HepG2 (cell line): ENCODE measurements around the gene SRXN1. TPM values are rescaled to one million over a fixed set of nuclear protein-coding genes. Genes with fewer than 3 reads are reported as not detected.

Source experiments
- DPF2 ChIP-seq: sonication (generic); formaldehyde crosslinking; IDR thresholded peaks from 2 replicates; pipeline ENCODE4 v1.4.0; 2020; ENCODE audit warnings: mild to moderate bottlenecking, low read depth, missing genetic modification reagents, borderline replicate concordance
- GTF3A ChIP-seq: sonication (generic); formaldehyde crosslinking; conservative IDR thresholded peaks from 2 replicates; pipeline ENCODE4 v1.4.0; 2020; ENCODE audit warnings: mild to moderate bottlenecking, missing genetic modification reagents
- HDAC6 ChIP-seq: fragments of 200-600 bp; sonication (generic); IDR thresholded peaks from 2 replicates; pipeline ENCODE4 v1.7.0; 2017; ENCODE audit warnings: mild to moderate bottlenecking, antibody characterized with exemption, low read length, low read depth
- MAFF ChIP-seq: IDR thresholded peaks from 2 replicates; pipeline ENCODE4 v1.6.1; 2011; ENCODE audit warnings: low read depth, low read length, improper control_type of control experiment
- NCOA1 ChIP-seq: sonication (generic); formaldehyde crosslinking; IDR thresholded peaks from 2 replicates; pipeline ENCODE4 v1.9.0; 2021; ENCODE audit warnings: missing genetic modification reagents
- NFKBIZ ChIP-seq: IDR thresholded peaks from 2 replicates; pipeline ENCODE4 v1.6.1; 2018; ENCODE audit warnings: missing genetic modification reagents, missing compliant biosample characterization
- NR1H2 ChIP-seq: sonication (generic); formaldehyde crosslinking; IDR thresholded peaks from 2 replicates; pipeline ENCODE4 v1.8.1; 2022; ENCODE audit warnings: low read depth, missing genetic modification reagents, borderline replicate concordance
- PRMT3 ChIP-seq: sonication (generic); formaldehyde crosslinking; IDR thresholded peaks from 2 replicates; pipeline ENCODE4 v1.8.1; 2022; ENCODE audit warnings: low read depth, mild to moderate bottlenecking, moderate library complexity, missing genetic modification reagents, borderline replicate concordance
- SIX1 ChIP-seq: sonication (generic); formaldehyde crosslinking; IDR thresholded peaks from 2 replicates; pipeline ENCODE4 v1.4.0; 2020; ENCODE audit warnings: missing genetic modification reagents, borderline replicate concordance
- TCF7 ChIP-seq: sonication (generic); IDR thresholded peaks from 2 replicates; pipeline ENCODE4 v1.6.1; 2016; ENCODE audit warnings: antibody characterized with exemption, low read depth
- TSC22D2 ChIP-seq: sonication (generic); formaldehyde crosslinking; IDR thresholded peaks from 2 replicates; pipeline ENCODE4 v1.5.1; 2020; ENCODE audit warnings: missing genetic modification reagents, mild to moderate bottlenecking, borderline replicate concordance
- USF2 ChIP-seq, 2 experiments: sonication (generic) in 1 of 2; formaldehyde crosslinking in 1 of 2; IDR thresholded peaks; 2 replicates each; pipeline versions ENCODE4 v1.5.1 to v1.6.1; 2011 to 2020; ENCODE audit warnings: borderline replicate concordance in 1 of 2, low read depth in 1 of 2, low read length in 1 of 2, mild to moderate bottlenecking in 1 of 2, missing genetic modification reagents in 1 of 2, moderate library complexity in 1 of 2
- ZBTB2 ChIP-seq: sonication (generic); formaldehyde crosslinking; IDR thresholded peaks from 2 replicates; pipeline ENCODE4 v1.8.0; 2022; ENCODE audit warnings: low read depth, missing genetic modification reagents
- ZNF251 ChIP-seq: sonication (generic); formaldehyde crosslinking; IDR thresholded peaks from 2 replicates; pipeline ENCODE4 v1.9.0; 2021; ENCODE audit warnings: mild to moderate bottlenecking, missing genetic modification reagents
- ZNF367 ChIP-seq: sonication (generic); formaldehyde crosslinking; IDR thresholded peaks from 2 replicates; pipeline ENCODE4 v1.4.0; 2020; ENCODE audit warnings: missing genetic modification reagents, borderline replicate concordance
- ZNF609 ChIP-seq: sonication (generic); formaldehyde crosslinking; IDR thresholded peaks from 2 replicates; pipeline ENCODE4 v1.4.0; 2020; ENCODE audit warnings: mild to moderate bottlenecking, missing genetic modification reagents, borderline replicate concordance
- ZNF770 ChIP-seq: sonication (generic); formaldehyde crosslinking; IDR thresholded peaks from 2 replicates; pipeline ENCODE4 v1.5.0; 2020; ENCODE audit warnings: mild to moderate bottlenecking, missing genetic modification reagents
- polyA plus RNA-seq, 8 experiments: library from polyadenylated mRNA; depleted of rRNA in 3 of 8; stranded (reverse) in 7 of 8; unstranded in 1 of 8; fragments of >200 nt; fragmentation: Illumina TruSeq in 4 of 8; extraction: Trizol in 4 of 8; gene quantifications; 2 replicates each; pipeline versions ENCODE4 v1.2.1 to v1.2.3, GENCODE V29; 2011 to 2016; ENCODE audit warnings: low read depth in 4 of 8, missing spikeins in 1 of 8, mixed read lengths in 1 of 8; ENCODE audit not compliant: insufficient read depth in 1 of 8
- total RNA-seq, 5 experiments: library from RNA; depleted of rRNA; stranded (reverse); fragments of >200 nt; fragmentation: Illumina TruSeq; extraction: Trizol; gene quantifications; 2 replicates each; pipeline ENCODE4 v1.2.3, GENCODE V29; 2016; ENCODE audit warnings: low read depth in 1 of 5

SRXN1 gene
- total and polyA plus RNA-seq, 2 of the 13 experiments (the other 11 are each of a cell fraction or from before 2014, with no cell fraction given) = 29.9 to 87.7 TPM

GRCh38 chr20:675453-676314 lies 22.7 kb upstream of the SRXN1 start, which contains the start of gene SCRT2 (continued):
- TF ChIP-seq ZNF609 (CRISPR knock-in tag) (no peak), USF2 (IDR thresholded peaks at IDR 0.05; ENCODE audit: low read depth, low read length) (no peak), USF2 (CRISPR knock-in tag; IDR thresholded peaks at IDR 0.05; ENCODE audit: borderline replicate concordance) (no peak), ZNF251 (no peak), DPF2 (CRISPR knock-in tag) (no peak), GTF3A (CRISPR knock-in tag) (0 out of 2 replicates have a peak, but pooled peaks have one; percentile 17), NCOA1 (CRISPR knock-in tag) (no peak), TCF7 (no peak), ZBTB2 (CRISPR knock-in tag) (peak; percentile 96), NFKBIZ (no peak), NR1H2 (peak; percentile 43; the same call in 1 of the 2 replicates), ZNF367 (CRISPR knock-in tag) (peak; percentile 98; the same call in 1 of the 2 replicates), MAFF (no peak), HDAC6 (no peak), TSC22D2 (CRISPR knock-in tag) (peak; percentile 99), ZNF770 (CRISPR knock-in tag) (peak; percentile 79), SIX1 (0 out of 2 replicates have a peak, but pooled peaks have one; percentile 55), PRMT3 (CRISPR knock-in tag) (peak; percentile 100)
